Subcutaneous adipose tissue (tissue), 4 donors: ENCODE data around the gene SLC24A3. TPM values are rescaled to one million over a fixed set of nuclear protein-coding genes. Genes with fewer than 3 reads are reported as not detected.

Source experiments
- CTCF ChIP-seq: fragments of 450-650 bp; IDR thresholded peaks from one replicate; pipeline ENCODE4 v1.5.1; 2016; ENCODE audit warnings: low read depth, mild to moderate bottlenecking, control low read depth, antibody characterized with exemption, moderate library complexity
- total RNA-seq, 4 donors: library from RNA; depleted of rRNA; stranded (reverse); fragments of >200 nt; gene quantifications; one replicate each; pipeline ENCODE4 v1.1.0, GENCODE V29; 2016

SLC24A3 gene
- total RNA-seq, 4 donors from 2014 or later, result 4.6 to 12.2 (median 9.1) TPM

GRCh38 chr20:19236371-19237055 lies 24.1 kb downstream of the SLC24A3 start:
- TF ChIP-seq CTCF, result no peak

DNA sequence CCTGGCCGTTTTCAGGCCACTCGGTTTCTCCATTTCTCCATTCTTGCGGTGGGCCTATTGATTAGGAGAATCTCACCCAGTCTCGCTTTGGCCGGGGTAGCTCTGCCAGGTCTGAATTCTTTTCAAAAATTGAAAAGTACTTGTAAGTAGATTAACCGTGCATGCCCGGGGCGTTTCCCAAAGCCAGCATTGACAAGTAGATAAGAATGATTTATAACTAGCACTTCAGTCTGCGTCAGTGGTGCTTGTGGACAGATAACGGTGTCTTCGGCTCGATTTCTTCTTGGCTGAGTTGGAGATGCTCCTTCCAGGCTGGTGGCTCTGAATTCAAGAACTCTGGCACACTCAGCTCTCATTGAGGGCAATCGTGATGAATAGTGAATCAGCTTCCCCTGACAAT lies 29.0 kb downstream of the SLC24A3 start:
- TF ChIP-seq CTCF, result no peak

DNA sequence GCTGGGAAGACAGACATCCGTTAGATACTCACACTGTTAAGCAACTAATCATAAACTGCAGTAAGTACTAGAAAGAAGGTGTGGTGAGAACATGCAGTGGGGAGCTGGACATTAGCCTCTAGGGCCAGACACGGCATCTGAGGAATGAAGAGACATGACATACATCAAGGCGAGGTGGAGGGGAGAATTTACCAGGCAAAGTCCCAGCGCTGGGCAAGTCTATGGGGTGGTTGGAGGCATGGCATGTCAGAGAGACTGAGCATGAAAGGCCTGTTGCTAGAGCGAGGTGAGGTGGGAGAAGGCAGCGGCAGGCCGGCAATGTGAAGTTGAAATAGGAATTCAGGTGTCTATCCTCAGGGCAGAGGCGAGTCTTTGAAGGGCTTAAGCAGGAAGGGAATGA lies 31.8 kb downstream of the SLC24A3 start:
- no peak for TF ChIP-seq CTCF

DNA sequence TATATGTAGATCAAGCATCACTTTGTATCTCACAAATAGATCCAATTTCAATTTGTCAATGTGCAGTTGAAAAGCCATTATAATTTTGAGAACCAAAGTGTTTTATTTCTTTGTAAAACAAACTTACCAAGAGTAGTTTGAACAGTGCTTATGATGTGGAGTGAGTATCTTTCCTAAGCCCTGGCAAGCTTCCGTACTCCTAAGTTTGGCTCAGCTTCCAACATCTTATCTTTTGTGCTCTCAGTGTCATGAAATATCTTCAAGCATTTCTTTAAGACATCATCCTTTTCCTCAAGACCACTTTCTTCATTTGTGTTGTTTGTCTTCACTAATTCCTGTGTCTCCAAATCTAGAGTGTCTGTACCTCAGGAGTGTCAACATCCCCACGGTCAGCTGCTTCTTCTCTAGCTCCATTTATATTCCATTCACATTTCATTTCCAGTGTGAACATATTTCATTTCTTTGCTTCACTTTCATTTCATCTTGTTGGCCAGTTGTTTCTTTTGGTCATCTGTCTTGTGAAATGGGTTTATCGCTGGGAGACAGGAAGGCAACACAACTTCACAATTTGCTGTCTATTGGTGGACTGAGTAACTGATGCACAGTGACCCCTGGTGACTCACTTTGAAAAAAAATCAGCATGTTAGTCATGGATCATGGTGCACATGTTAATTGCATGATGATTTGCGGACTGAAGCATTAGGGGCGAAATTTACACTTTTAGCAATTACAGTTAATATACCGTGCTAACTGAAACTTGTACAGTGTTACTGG lies 36.9 kb downstream of the SLC24A3 start:
- no peak for TF ChIP-seq CTCF

DNA sequence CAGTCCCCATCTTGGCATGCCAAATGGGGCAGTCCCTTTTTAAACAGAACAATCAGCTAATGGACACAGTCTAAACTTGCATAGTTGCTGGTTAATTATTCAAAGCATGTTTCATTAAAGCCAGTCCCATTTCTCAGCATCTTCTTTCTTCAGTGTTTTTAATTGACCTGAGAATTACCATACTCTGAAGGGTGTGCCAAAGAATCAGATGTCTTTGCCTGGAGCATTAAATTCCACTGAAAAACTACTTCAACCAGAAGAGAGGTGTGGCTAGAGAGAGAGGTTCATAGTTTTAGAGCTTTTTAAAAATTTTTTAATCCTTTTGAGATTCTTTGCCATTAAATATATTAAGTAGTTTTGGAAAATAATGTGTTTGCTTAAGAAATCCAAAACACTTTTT lies 37.9 kb downstream of the SLC24A3 start:
- TF ChIP-seq CTCF, result no peak

- no peak for TF ChIP-seq CTCF
Observed at GRCh38 chr20:19251506-19251905, 39.1 kb downstream of the SLC24A3 start.

DNA sequence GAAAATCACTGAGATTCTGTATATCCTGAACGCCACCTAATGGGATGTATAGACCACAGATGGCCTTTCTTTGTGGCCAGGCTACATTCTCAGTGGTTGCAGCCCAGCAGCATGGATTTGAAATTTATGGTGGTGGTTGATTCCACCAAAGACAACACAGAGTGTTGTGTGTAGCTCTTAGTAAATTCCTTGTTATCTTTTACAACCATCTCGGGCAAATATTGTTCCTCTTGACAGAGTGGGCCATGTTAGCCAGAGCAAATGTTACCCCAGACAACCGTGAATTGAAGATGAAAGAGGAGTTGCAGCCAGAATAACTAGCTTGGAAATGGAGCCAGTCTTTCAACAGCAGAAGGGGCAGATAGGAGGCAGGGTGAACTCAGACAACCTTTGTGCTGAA lies 39.5 kb downstream of the SLC24A3 start:
- no peak for TF ChIP-seq CTCF
